Neuronal stem cell (in vitro differentiated cells): ENCODE data around the gene RASL10B.

ENCODE experiments used
- DNase-seq: peaks from one replicate; pipeline ENCODE4 v3.0.0-alpha.2; 2013; ENCODE audit warnings: low spot score
- H2AFZ ChIP-seq: one replicate; pipeline ENCODE4 v1.6.1; 2013; ENCODE audit warnings: mild to moderate bottlenecking, low read length, inconsistent platforms
- H2AK5ac ChIP-seq: 2 replicates; pipeline ENCODE4 v1.6.1; 2013; ENCODE audit warnings: low read depth, mild to moderate bottlenecking, inconsistent platforms, low read length, moderate library complexity, mixed read lengths
- H2BK120ac ChIP-seq: 2 replicates; pipeline ENCODE4 v1.6.1; 2013; ENCODE audit warnings: low read depth, mild to moderate bottlenecking, inconsistent platforms, low read length, moderate library complexity, mixed read lengths
- H2BK12ac ChIP-seq: one replicate; pipeline ENCODE4 v1.6.1; 2013; ENCODE audit warnings: low read length, inconsistent platforms
- H2BK15ac ChIP-seq: 2 replicates; pipeline ENCODE4 v1.6.1; 2013; ENCODE audit warnings: mild to moderate bottlenecking, low read length, inconsistent platforms, mixed read lengths
- H2BK5ac ChIP-seq: one replicate; pipeline ENCODE4 v1.6.1; 2013; ENCODE audit warnings: inconsistent platforms, mild to moderate bottlenecking, low read length, moderate library complexity
- H3K14ac ChIP-seq: one replicate; pipeline ENCODE4 v1.6.1; 2013; ENCODE audit warnings: low read length, inconsistent platforms
- H3K18ac ChIP-seq: 2 replicates; pipeline ENCODE4 v1.6.1; 2013; ENCODE audit warnings: low read length, inconsistent platforms
- H3K23ac ChIP-seq: 2 replicates; pipeline ENCODE4 v1.6.1; 2013; ENCODE audit warnings: low read depth, mild to moderate bottlenecking, mixed read lengths, low read length, inconsistent platforms; ENCODE audit not compliant: poor library complexity
- H3K27ac ChIP-seq: replicated peaks from 3 replicates; pipeline ENCODE4 v1.5.1; 2013; ENCODE audit warnings: low read length, inconsistent platforms
- H3K27me3 ChIP-seq, 3 experiments: 2 replicates each; pipeline ENCODE4 v1.6.1; 2013; ENCODE audit warnings: low read length in 3 of 3, mild to moderate bottlenecking in 2 of 3, inconsistent platforms in 1 of 3, low read depth in 1 of 3, mixed read lengths in 1 of 3, moderate library complexity in 1 of 3; ENCODE audit not compliant: control insufficient read depth in 3 of 3, insufficient read depth in 3 of 3
- H3K36me3 ChIP-seq, 2 donors: replicated peaks in 1 of 2; 2 replicates each; pipeline ENCODE4 v1.6.1; 2013; ENCODE audit warnings: low read length in 2 of 2; ENCODE audit not compliant: control insufficient read depth in 2 of 2, insufficient read depth in 2 of 2
- H3K4ac ChIP-seq: 2 replicates; pipeline ENCODE4 v1.6.1; 2013; ENCODE audit warnings: inconsistent platforms, mild to moderate bottlenecking, low read length, moderate library complexity
- H3K4me1 ChIP-seq, 2 donors: 1 replicate in 1 of 2; 2 replicates in 1 of 2; pipeline ENCODE4 v1.6.1; 2013; ENCODE audit warnings: low read length in 2 of 2, low read depth in 1 of 2; ENCODE audit not compliant: control insufficient read depth in 2 of 2, insufficient read depth in 1 of 2
- H3K4me2 ChIP-seq: one replicate; pipeline ENCODE4 v1.6.1; 2013; ENCODE audit warnings: mild to moderate bottlenecking, low read length, inconsistent platforms; ENCODE audit not compliant: insufficient read depth, poor library complexity, severe bottlenecking
- H3K4me3 ChIP-seq, 2 donors: 2 replicates each; pipeline ENCODE4 v1.5.1; 2013; ENCODE audit warnings: low read length in 2 of 2, mild to moderate bottlenecking in 2 of 2, inconsistent platforms in 1 of 2, moderate library complexity in 1 of 2
- H3K79me1 ChIP-seq: one replicate; pipeline ENCODE4 v1.6.1; 2013; ENCODE audit warnings: low read depth, mild to moderate bottlenecking, inconsistent platforms, low read length, moderate library complexity
- H3K9ac ChIP-seq: one replicate; pipeline ENCODE4 v1.6.1; 2013; ENCODE audit warnings: mild to moderate bottlenecking, low read depth, low read length, inconsistent platforms; ENCODE audit not compliant: poor library complexity
- H3K9me3 ChIP-seq, 2 donors: replicated peaks in 1 of 2; 2 replicates each; pipeline versions ENCODE3 to v1.6.1; 2013; ENCODE audit warnings: low read length in 2 of 2, mild to moderate bottlenecking in 2 of 2, inconsistent platforms in 1 of 2, low read depth in 1 of 2, mixed read lengths in 1 of 2, moderate library complexity in 1 of 2; ENCODE audit not compliant: control insufficient read depth in 2 of 2, insufficient read depth in 1 of 2
- H4K8ac ChIP-seq: one replicate; pipeline ENCODE4 v1.6.1; 2013; ENCODE audit warnings: low read depth, mild to moderate bottlenecking, inconsistent platforms, low read length, moderate library complexity
- H4K91ac ChIP-seq: one replicate; pipeline ENCODE4 v1.6.1; 2013; ENCODE audit warnings: low read length, low read depth, mild to moderate bottlenecking, inconsistent platforms; ENCODE audit not compliant: poor library complexity
- WGBS, 2 donors: extraction: QIAGEN DNeasy Blood & Tissue Kit; methylation state at CpG; one replicate each; pipeline ENCODE4 v1.1.7; 2013; ENCODE audit warnings: missing lambda C conversion rate in 2 of 2, mixed read lengths in 1 of 2; ENCODE audit not compliant: insufficient read length in 2 of 2, insufficient replicate concordance in 1 of 2; ENCODE audit errors: extremely low coverage in 2 of 2; 5-methylcytosine and 5-hydroxymethylcytosine counted together

Gene RASL10B

GRCh38 chr17:35775583-35775982, 44.1 kb downstream of the RASL10B start:
- no peak overlapping the region for H3K4me2 ChIP-seq
- H3K79me1 ChIP-seq = no peaks in the 10 kb centered on the region
- H2AK5ac ChIP-seq = no peak overlapping the region
- H2BK5ac ChIP-seq = no peak overlapping the region
- no peak for DNase-seq
- no peak overlapping the region for H2BK12ac ChIP-seq
- H2AFZ ChIP-seq = no peak overlapping the region
- no peak overlapping the region for H3K9ac ChIP-seq
- H3K27me3 ChIP-seq = peaks cover 0 to 41% (median 3%) of the 10 kb centered on the region in 3 experiments
- H3K4me1 ChIP-seq = peaks cover 10 to 27% of the 10 kb centered on the region in 2 donors
- no peak overlapping the region for H4K8ac ChIP-seq
- no peak overlapping the region for H3K4me3 ChIP-seq
- no peak overlapping the region for H4K91ac ChIP-seq
- H2BK120ac ChIP-seq = no peak overlapping the region
- no peak overlapping the region for H3K23ac ChIP-seq
- H3K9me3 ChIP-seq = no peaks in the 10 kb centered on the region
- WGBS, 2 donors = no CpG with 5 or more reads among the region's 6 CpGs
- H2BK15ac ChIP-seq = no peak overlapping the region
- no peak overlapping the region for H3K14ac ChIP-seq
- H3K4ac ChIP-seq = no peak overlapping the region
- no peak overlapping the region for H3K18ac ChIP-seq
- H3K36me3 ChIP-seq = no peaks in the 10 kb centered on the region
- H3K27ac ChIP-seq = no peak overlapping the region

- no peaks in the 10 kb centered on the region for H3K79me1 ChIP-seq
- H3K4me1 ChIP-seq = peaks cover 4 to 18% of the 10 kb centered on the region in 2 donors
- no peak overlapping the region for H2BK12ac ChIP-seq
- H2BK15ac ChIP-seq = peak overlapping the region; percentile 1
- H4K91ac ChIP-seq = no peak overlapping the region
- H3K4me2 ChIP-seq = no peak overlapping the region
- H3K9me3 ChIP-seq = no peaks in the 10 kb centered on the region
- no CpG with 5 or more reads among the region's 16 CpGs for WGBS, 2 donors
- H3K18ac ChIP-seq = peak overlapping the region; percentile 61
- H3K14ac ChIP-seq = peak overlapping the region; percentile 63
- H2BK5ac ChIP-seq = no peak overlapping the region
- peak overlapping the region in 1 of 2 donors; percentile 3 for H3K4me3 ChIP-seq
- H2AK5ac ChIP-seq = peak overlapping the region; percentile 4
- H2AFZ ChIP-seq = no peak overlapping the region
- H3K36me3 ChIP-seq = no peaks in the 10 kb centered on the region
- H2BK120ac ChIP-seq = no peak overlapping the region
- no peak overlapping the region for H3K27ac ChIP-seq
- no peak overlapping the region for H4K8ac ChIP-seq
- no peak overlapping the region for H3K9ac ChIP-seq
- H3K4ac ChIP-seq = peak overlapping the region; percentile 58
- H3K23ac ChIP-seq = peak overlapping the region; percentile 80
- no peak for DNase-seq
- H3K27me3 ChIP-seq = peaks cover 0 to 49% (median 3%) of the 10 kb centered on the region in 3 experiments
These were observed 47.3 kb downstream of the RASL10B start for GRCh38 chr17:35778641-35779196.

- no peaks in the 10 kb centered on the region for H3K79me1 ChIP-seq
- H3K9me3 ChIP-seq = no peaks in the 10 kb centered on the region
- no peak overlapping the region for H4K8ac ChIP-seq
- H3K4me2 ChIP-seq = no peak overlapping the region
- no peak overlapping the region for H2BK12ac ChIP-seq
- no peak overlapping the region for H3K23ac ChIP-seq
- H2AK5ac ChIP-seq = no peak overlapping the region
- H2BK5ac ChIP-seq = no peak overlapping the region
- H3K27me3 ChIP-seq = peaks cover 0 to 60% (median 3%) of the 10 kb centered on the region in 3 experiments
- H3K4me1 ChIP-seq = peaks cover 0 to 2% of the 10 kb centered on the region in 2 donors
- WGBS, 2 donors = no CpG with 5 or more reads among the region's 3 CpGs
- no peaks in the 10 kb centered on the region for H3K36me3 ChIP-seq
- no peak overlapping the region for H3K4me3 ChIP-seq
- no peak overlapping the region for H4K91ac ChIP-seq
- H2BK15ac ChIP-seq = no peak overlapping the region
- DNase-seq = no peak
- no peak overlapping the region for H2AFZ ChIP-seq
- H2BK120ac ChIP-seq = no peak overlapping the region
- H3K9ac ChIP-seq = no peak overlapping the region
- no peak overlapping the region for H3K4ac ChIP-seq
- no peak overlapping the region for H3K14ac ChIP-seq
- no peak overlapping the region for H3K27ac ChIP-seq
- H3K18ac ChIP-seq = no peak overlapping the region
These were observed 49.5 kb downstream of the RASL10B start for GRCh38 chr17:35780950-35781349.

- H3K4me3 ChIP-seq = peak overlapping the region in 1 of 2 donors; percentile 44
- H3K9me3 ChIP-seq = no peaks in the 10 kb centered on the region
- no peak overlapping the region for H2BK12ac ChIP-seq
- no peak overlapping the region for H3K9ac ChIP-seq
- WGBS, 2 donors = no CpG with 5 or more reads among the region's 2 CpGs
- H3K27me3 ChIP-seq = peaks cover 0 to 54% (median 0%) of the 10 kb centered on the region in 3 experiments
- no peaks in the 10 kb centered on the region for H3K79me1 ChIP-seq
- H3K14ac ChIP-seq = no peak overlapping the region
- H2AK5ac ChIP-seq = no peak overlapping the region
- H2BK15ac ChIP-seq = no peak overlapping the region
- no peaks in the 10 kb centered on the region for H3K4me1 ChIP-seq
- no peak overlapping the region for H3K27ac ChIP-seq
- no peak overlapping the region for H4K8ac ChIP-seq
- no peak overlapping the region for H2AFZ ChIP-seq
- no peaks in the 10 kb centered on the region for H3K36me3 ChIP-seq
- H4K91ac ChIP-seq = no peak overlapping the region
- no peak overlapping the region for H3K4me2 ChIP-seq
- no peak overlapping the region for H2BK120ac ChIP-seq
- H3K18ac ChIP-seq = no peak overlapping the region
- no peak overlapping the region for H3K4ac ChIP-seq
- H3K23ac ChIP-seq = no peak overlapping the region
- H2BK5ac ChIP-seq = no peak overlapping the region
- DNase-seq = no peak
These were observed 53.5 kb downstream of the RASL10B start for GRCh38 chr17:35784895-35785294.
